Measurements from ENCODE around the gene RC3H2. TPM values are rescaled to one million over a fixed set of nuclear protein-coding genes. Genes with fewer than 3 reads are reported as not detected.

Gene RC3H2
- total RNA-seq, 1 experiment from 2014 or later = 57.6 TPM

- Histone ChIP-seq H3K36me3 (ENCODE audit: control insufficient read depth, insufficient read depth, low read length) (peaks cover 11% of the 10 kb centered on the region), H3K27ac (ENCODE audit: low read length) (no peak overlapping the region), H3K4me1 (ENCODE audit: control insufficient read depth, insufficient read depth, low read length) (peaks cover 10% of the 10 kb centered on the region), H3K9me3 (ENCODE audit: control insufficient read depth, insufficient read depth, low read depth, low read length) (no peaks in the 10 kb centered on the region), H3K27me3 (ENCODE audit: control insufficient read depth, insufficient read depth, low read length) (no peaks in the 10 kb centered on the region), H3K4me3 (ENCODE audit: low read depth in 2 of 2, low read length in 2 of 2) (no peak overlapping the region)
- BruUV-seq (replicated peaks) = no TSS peak
- in situ Hi-C loops (cut with HindIII; ENCODE audit: low pct_unique_long_range_greater_than_20kb, low sequenced_read_pairs) (no loop called here), intact Hi-C loops (cut with micrococcal nuclease; ENCODE audit: unreplicated experiment) (no loop called here)
- CTCF ChIA-PET = no interaction called here
- ATAC-seq (no peak), DNase-seq (ENCODE audit: low read depth, low spot score) (no peak)
- TF ChIP-seq SIN3A (IDR thresholded peaks at IDR 0.05; ENCODE audit: borderline replicate concordance, insufficient read depth, low read depth, low read length) (no peak), TCF7L2 (IDR thresholded peaks at IDR 0.05; ENCODE audit: low read depth, low read length) (no peak), POLR2AphosphoS5 (IDR thresholded peaks at IDR 0.05; ENCODE audit: low read depth, low read length) (no peak)
- TF ChIP-seq, protein P1, sequence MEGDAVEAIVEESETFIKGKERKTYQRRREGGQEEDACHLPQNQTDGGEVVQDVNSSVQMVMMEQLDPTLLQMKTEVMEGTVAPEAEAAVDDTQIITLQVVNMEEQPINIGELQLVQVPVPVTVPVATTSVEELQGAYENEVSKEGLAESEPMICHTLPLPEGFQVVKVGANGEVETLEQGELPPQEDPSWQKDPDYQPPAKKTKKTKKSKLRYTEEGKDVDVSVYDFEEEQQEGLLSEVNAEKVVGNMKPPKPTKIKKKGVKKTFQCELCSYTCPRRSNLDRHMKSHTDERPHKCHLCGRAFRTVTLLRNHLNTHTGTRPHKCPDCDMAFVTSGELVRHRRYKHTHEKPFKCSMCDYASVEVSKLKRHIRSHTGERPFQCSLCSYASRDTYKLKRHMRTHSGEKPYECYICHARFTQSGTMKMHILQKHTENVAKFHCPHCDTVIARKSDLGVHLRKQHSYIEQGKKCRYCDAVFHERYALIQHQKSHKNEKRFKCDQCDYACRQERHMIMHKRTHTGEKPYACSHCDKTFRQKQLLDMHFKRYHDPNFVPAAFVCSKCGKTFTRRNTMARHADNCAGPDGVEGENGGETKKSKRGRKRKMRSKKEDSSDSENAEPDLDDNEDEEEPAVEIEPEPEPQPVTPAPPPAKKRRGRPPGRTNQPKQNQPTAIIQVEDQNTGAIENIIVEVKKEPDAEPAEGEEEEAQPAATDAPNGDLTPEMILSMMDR (IDR thresholded peaks at IDR 0.05) = no peak
- TF ChIP-seq, protein P2, sequence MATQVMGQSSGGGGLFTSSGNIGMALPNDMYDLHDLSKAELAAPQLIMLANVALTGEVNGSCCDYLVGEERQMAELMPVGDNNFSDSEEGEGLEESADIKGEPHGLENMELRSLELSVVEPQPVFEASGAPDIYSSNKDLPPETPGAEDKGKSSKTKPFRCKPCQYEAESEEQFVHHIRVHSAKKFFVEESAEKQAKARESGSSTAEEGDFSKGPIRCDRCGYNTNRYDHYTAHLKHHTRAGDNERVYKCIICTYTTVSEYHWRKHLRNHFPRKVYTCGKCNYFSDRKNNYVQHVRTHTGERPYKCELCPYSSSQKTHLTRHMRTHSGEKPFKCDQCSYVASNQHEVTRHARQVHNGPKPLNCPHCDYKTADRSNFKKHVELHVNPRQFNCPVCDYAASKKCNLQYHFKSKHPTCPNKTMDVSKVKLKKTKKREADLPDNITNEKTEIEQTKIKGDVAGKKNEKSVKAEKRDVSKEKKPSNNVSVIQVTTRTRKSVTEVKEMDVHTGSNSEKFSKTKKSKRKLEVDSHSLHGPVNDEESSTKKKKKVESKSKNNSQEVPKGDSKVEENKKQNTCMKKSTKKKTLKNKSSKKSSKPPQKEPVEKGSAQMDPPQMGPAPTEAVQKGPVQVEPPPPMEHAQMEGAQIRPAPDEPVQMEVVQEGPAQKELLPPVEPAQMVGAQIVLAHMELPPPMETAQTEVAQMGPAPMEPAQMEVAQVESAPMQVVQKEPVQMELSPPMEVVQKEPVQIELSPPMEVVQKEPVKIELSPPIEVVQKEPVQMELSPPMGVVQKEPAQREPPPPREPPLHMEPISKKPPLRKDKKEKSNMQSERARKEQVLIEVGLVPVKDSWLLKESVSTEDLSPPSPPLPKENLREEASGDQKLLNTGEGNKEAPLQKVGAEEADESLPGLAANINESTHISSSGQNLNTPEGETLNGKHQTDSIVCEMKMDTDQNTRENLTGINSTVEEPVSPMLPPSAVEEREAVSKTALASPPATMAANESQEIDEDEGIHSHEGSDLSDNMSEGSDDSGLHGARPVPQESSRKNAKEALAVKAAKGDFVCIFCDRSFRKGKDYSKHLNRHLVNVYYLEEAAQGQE (IDR thresholded peaks at IDR 0.05; ENCODE audit: insufficient read depth in 1 of 2, low read depth in 2 of 2, low read length in 1 of 2) = no peak
- POLR2A ChIA-PET = no interaction called here
Measured at GRCh38 chr9:122821278-122821943, 83.7 kb downstream of the RC3H2 start.

- ATAC-seq (no peak), DNase-seq (ENCODE audit: low read depth, low spot score) (no peak)
- no peaks in the 10 kb centered on the region for H3K9me3 ChIP-seq (ENCODE audit: control insufficient read depth, insufficient read depth, low read depth, low read length)
- H3K36me3 ChIP-seq (ENCODE audit: control insufficient read depth, insufficient read depth, low read length) = peaks cover 11% of the 10 kb centered on the region
- no peak overlapping the region for H3K27ac ChIP-seq (ENCODE audit: low read length)
- ChIA-PET POLR2A (no interaction called here), CTCF (no interaction called here)
- no TSS peak for BruUV-seq (replicated peaks)
- H3K27me3 ChIP-seq (ENCODE audit: control insufficient read depth, insufficient read depth, low read length) = no peaks in the 10 kb centered on the region
- TF ChIP-seq, protein P2 (IDR thresholded peaks at IDR 0.05; ENCODE audit: insufficient read depth in 1 of 2, low read depth in 2 of 2, low read length in 1 of 2) = no peak
- TF ChIP-seq POLR2AphosphoS5 (IDR thresholded peaks at IDR 0.05; ENCODE audit: low read depth, low read length) (no peak), SIN3A (IDR thresholded peaks at IDR 0.05; ENCODE audit: borderline replicate concordance, insufficient read depth, low read depth, low read length) (no peak), TCF7L2 (IDR thresholded peaks at IDR 0.05; ENCODE audit: low read depth, low read length) (no peak)
- TF ChIP-seq, protein P1 (IDR thresholded peaks at IDR 0.05) = no peak
- in situ Hi-C loops (cut with HindIII; ENCODE audit: low pct_unique_long_range_greater_than_20kb, low sequenced_read_pairs) (no loop called here), intact Hi-C loops (cut with micrococcal nuclease; ENCODE audit: unreplicated experiment) (no loop called here)
- no peak overlapping the region for H3K4me3 ChIP-seq (ENCODE audit: low read depth in 2 of 2, low read length in 2 of 2)
- peaks cover 10% of the 10 kb centered on the region for H3K4me1 ChIP-seq (ENCODE audit: control insufficient read depth, insufficient read depth, low read length)
Measured at GRCh38 chr9:122820490-122820845, 84.7 kb downstream of the RC3H2 start.

All from Panc1 (cell line).